Trophoblast cell (in vitro differentiated cells and primary cell): ENCODE data around the gene MRPS22.

ENCODE experiments used
- DNase-seq, 2 donors: peaks; one replicate each; pipeline ENCODE4 v3.0.0-alpha.2; 2016
- H2AFZ ChIP-seq: 2 replicates; pipeline ENCODE4 v1.6.1; 2013; ENCODE audit warnings: low read length, moderate library complexity, mild to moderate bottlenecking; ENCODE audit not compliant: insufficient read depth, poor library complexity
- H2AK5ac ChIP-seq: 2 replicates; pipeline ENCODE4 v1.6.1; 2013; ENCODE audit warnings: mild to moderate bottlenecking, low read length
- H2BK120ac ChIP-seq: 2 replicates; pipeline ENCODE4 v1.6.1; 2013; ENCODE audit warnings: low read length, mild to moderate bottlenecking, moderate library complexity; ENCODE audit not compliant: insufficient read depth, poor library complexity
- H2BK12ac ChIP-seq: 2 replicates; pipeline ENCODE4 v1.6.1; 2013; ENCODE audit warnings: mild to moderate bottlenecking, low read length, moderate library complexity
- H2BK5ac ChIP-seq: 2 replicates; pipeline ENCODE4 v1.6.1; 2013; ENCODE audit warnings: low read length, low read depth, moderate library complexity, mild to moderate bottlenecking; ENCODE audit not compliant: poor library complexity
- H3K14ac ChIP-seq: 2 replicates; pipeline ENCODE4 v1.6.1; 2013; ENCODE audit warnings: mild to moderate bottlenecking, low read length
- H3K18ac ChIP-seq: 2 replicates; pipeline ENCODE4 v1.6.1; 2013; ENCODE audit warnings: mild to moderate bottlenecking, low read length
- H3K23ac ChIP-seq: 2 replicates; pipeline ENCODE4 v1.6.1; 2013; ENCODE audit warnings: low read length
- H3K27ac ChIP-seq: 2 replicates; pipeline ENCODE4 v1.5.1; 2013; ENCODE audit warnings: low read depth, mild to moderate bottlenecking, inconsistent platforms, low read length, moderate library complexity
- H3K27me3 ChIP-seq: 2 replicates; pipeline ENCODE4 v1.6.1; 2013; ENCODE audit warnings: inconsistent platforms, mild to moderate bottlenecking, low read length, moderate library complexity; ENCODE audit not compliant: insufficient read depth
- H3K36me3 ChIP-seq, 2 experiments: 1 replicate in 1 of 2; 2 replicates in 1 of 2; pipeline ENCODE4 v1.6.1; 2013; ENCODE audit warnings: low read length in 2 of 2, mild to moderate bottlenecking in 2 of 2, moderate library complexity in 1 of 2; ENCODE audit not compliant: insufficient read depth in 2 of 2, control insufficient read depth in 1 of 2
- H3K4ac ChIP-seq: 2 replicates; pipeline ENCODE4 v1.6.1; 2013; ENCODE audit warnings: low read depth, mild to moderate bottlenecking, low read length, moderate library complexity
- H3K4me1 ChIP-seq, 2 experiments: 1 replicate in 1 of 2; 2 replicates in 1 of 2; pipeline ENCODE4 v1.6.1; 2013; ENCODE audit warnings: low read length in 2 of 2, mild to moderate bottlenecking in 2 of 2, moderate library complexity in 1 of 2; ENCODE audit not compliant: insufficient read depth in 2 of 2, control insufficient read depth in 1 of 2
- H3K4me2 ChIP-seq: 2 replicates; pipeline ENCODE4 v1.6.1; 2013; ENCODE audit warnings: inconsistent platforms, mild to moderate bottlenecking, low read length, moderate library complexity
- H3K4me3 ChIP-seq: 2 replicates; pipeline ENCODE4 v1.5.1; 2013; ENCODE audit warnings: mild to moderate bottlenecking, low read depth, low read length, inconsistent platforms
- H3K79me1 ChIP-seq: one replicate; pipeline ENCODE4 v1.6.1; 2013; ENCODE audit warnings: low read length
- H3K79me2 ChIP-seq: 2 replicates; pipeline ENCODE4 v1.6.1; 2013; ENCODE audit warnings: low read length, mild to moderate bottlenecking; ENCODE audit not compliant: control insufficient read depth, insufficient read depth, poor library complexity
- H3K9ac ChIP-seq: 2 replicates; pipeline ENCODE4 v1.6.1; 2013; ENCODE audit warnings: mild to moderate bottlenecking, low read length
- H3K9me3 ChIP-seq: 2 replicates; pipeline ENCODE4 v1.6.1; 2013; ENCODE audit warnings: low read depth, mild to moderate bottlenecking, control low read depth, inconsistent platforms, low read length; ENCODE audit not compliant: insufficient read depth
- H4K12ac ChIP-seq: 2 replicates; pipeline ENCODE4 v1.6.1; 2013; ENCODE audit warnings: low read depth, mild to moderate bottlenecking, low read length, moderate library complexity
- H4K8ac ChIP-seq: 2 replicates; pipeline ENCODE4 v1.6.1; 2013; ENCODE audit warnings: low read depth, mild to moderate bottlenecking, low read length, moderate library complexity
- H4K91ac ChIP-seq: one replicate; pipeline ENCODE4 v1.6.1; 2013; ENCODE audit warnings: low read depth, mild to moderate bottlenecking, low read length, moderate library complexity
- WGBS: extraction: QIAGEN DNeasy Blood & Tissue Kit; methylation state at CpG from one replicate; pipeline ENCODE4 v1.1.7; 2013; ENCODE audit warnings: missing lambda C conversion rate; ENCODE audit not compliant: insufficient read length, insufficient coverage; ENCODE audit errors: extremely low coverage; 5-methylcytosine and 5-hydroxymethylcytosine counted together

MRPS22 gene

GRCh38 chr3:139306078-139306477, 37.7 kb upstream of the MRPS22 start:
- H3K79me1 ChIP-seq = peaks cover 28% of the 10 kb centered on the region
- H3K4me3 ChIP-seq = no peak overlapping the region
- no peak overlapping the region for H2BK120ac ChIP-seq
- H3K4me1 ChIP-seq = peaks cover 32 to 46% of the 10 kb centered on the region in 2 experiments
- no peak overlapping the region for H2BK5ac ChIP-seq
- no peak for DNase-seq
- H3K18ac ChIP-seq = no peak overlapping the region
- no CpG with 5 or more reads among the region's 2 CpGs for WGBS
- H4K91ac ChIP-seq = no peak overlapping the region
- no peaks in the 10 kb centered on the region for H3K79me2 ChIP-seq
- no peak overlapping the region for H3K4me2 ChIP-seq
- no peak overlapping the region for H3K4ac ChIP-seq
- no peak overlapping the region for H4K8ac ChIP-seq
- H3K14ac ChIP-seq = no peak overlapping the region
- H2BK12ac ChIP-seq = no peak overlapping the region
- no peak overlapping the region for H3K9ac ChIP-seq
- no peak overlapping the region for H2AFZ ChIP-seq
- H4K12ac ChIP-seq = no peak overlapping the region
- H3K36me3 ChIP-seq = no peaks in the 10 kb centered on the region
- no peaks in the 10 kb centered on the region for H3K27me3 ChIP-seq
- H2AK5ac ChIP-seq = no peak overlapping the region
- H3K27ac ChIP-seq = no peak overlapping the region
- H3K23ac ChIP-seq = no peak overlapping the region
- no peaks in the 10 kb centered on the region for H3K9me3 ChIP-seq

GRCh38 chr3:139307072-139307491, 36.7 kb upstream of the MRPS22 start:
- Histone ChIP-seq H2BK120ac (no peak overlapping the region), H3K4me2 (no peak overlapping the region), H2BK12ac (no peak overlapping the region), H3K36me3 (no peaks in the 10 kb centered on the region), H4K8ac (no peak overlapping the region), H3K27me3 (no peaks in the 10 kb centered on the region), H3K4me1 (peaks cover 22 to 38% of the 10 kb centered on the region in 2 experiments), H3K27ac (no peak overlapping the region), H2AK5ac (no peak overlapping the region), H3K18ac (no peak overlapping the region), H4K91ac (no peak overlapping the region), H3K9me3 (no peaks in the 10 kb centered on the region), H3K4me3 (no peak overlapping the region), H2AFZ (no peak overlapping the region), H3K79me2 (no peaks in the 10 kb centered on the region), H3K23ac (no peak overlapping the region), H3K79me1 (peaks cover 19% of the 10 kb centered on the region), H4K12ac (no peak overlapping the region), H3K9ac (no peak overlapping the region), H3K4ac (no peak overlapping the region), H3K14ac (no peak overlapping the region), H2BK5ac (no peak overlapping the region)
- DNase-seq = no peak
- no CpG with 5 or more reads among the region's 1 CpG for WGBS

DNA sequence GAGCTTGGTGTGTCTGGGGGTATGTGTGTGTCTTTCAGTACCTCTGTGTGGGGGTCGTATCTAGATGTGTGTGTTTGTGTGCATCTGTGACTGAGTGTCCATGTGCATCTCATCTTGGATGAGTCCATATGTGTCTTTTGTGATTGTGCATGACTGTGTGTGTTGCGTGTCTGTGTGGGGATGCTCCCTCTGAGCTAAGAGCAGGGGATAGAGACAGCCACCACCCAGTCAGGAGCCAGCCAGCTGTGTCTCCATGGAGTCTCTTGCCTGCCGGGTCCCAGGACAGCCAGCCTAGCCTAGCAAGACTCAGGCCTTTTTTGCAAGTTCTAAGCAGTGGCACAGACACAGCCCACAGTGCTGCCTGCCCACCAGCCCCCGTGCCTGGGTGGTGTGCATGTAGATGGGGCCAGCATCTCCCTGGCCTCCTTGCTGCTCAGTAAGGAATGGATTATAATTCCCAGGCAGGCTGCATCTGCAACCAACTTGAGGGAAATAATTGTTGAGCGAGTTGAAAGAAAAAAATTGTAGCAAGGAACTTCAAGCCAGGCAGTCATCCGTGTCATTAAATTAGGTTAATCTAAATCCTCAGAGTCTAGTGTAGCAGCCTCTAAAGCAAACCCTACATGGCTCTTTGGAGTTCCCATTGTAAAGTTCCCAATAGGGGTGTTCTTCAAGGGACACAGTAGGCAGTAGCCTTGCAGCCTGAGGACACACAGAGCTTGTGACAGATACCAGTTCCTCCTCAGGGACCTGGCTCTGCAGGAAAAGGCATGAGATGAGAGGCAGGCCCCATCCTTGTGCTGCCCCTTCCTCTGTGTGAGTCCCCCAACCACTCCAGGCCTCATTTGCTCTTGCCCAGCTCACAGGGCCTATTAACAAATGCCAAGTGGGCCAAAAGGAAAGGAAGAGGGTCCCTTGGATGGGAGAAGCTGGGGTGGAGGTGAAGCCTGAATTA, 35.9 kb upstream of the MRPS22 start:
- Histone ChIP-seq H3K18ac (no peak overlapping the region), H3K4me2 (no peak overlapping the region), H3K4me3 (no peak overlapping the region), H3K4ac (no peak overlapping the region), H2BK5ac (no peak overlapping the region), H4K8ac (no peak overlapping the region), H3K36me3 (no peaks in the 10 kb centered on the region), H3K79me1 (peaks cover 15% of the 10 kb centered on the region), H3K14ac (peak overlapping the region; percentile 3), H3K9ac (no peak overlapping the region), H2BK120ac (no peak overlapping the region), H3K27me3 (no peaks in the 10 kb centered on the region), H4K91ac (no peak overlapping the region), H2AFZ (no peak overlapping the region), H3K79me2 (no peaks in the 10 kb centered on the region), H3K23ac (no peak overlapping the region), H3K9me3 (no peaks in the 10 kb centered on the region), H3K4me1 (peaks cover 23 to 39% of the 10 kb centered on the region in 2 experiments), H4K12ac (no peak overlapping the region), H2BK12ac (no peak overlapping the region), H2AK5ac (no peak overlapping the region), H3K27ac (no peak overlapping the region)
- no peak for DNase-seq
- WGBS = no CpG with 5 or more reads among the region's 6 CpGs

- Histone ChIP-seq H3K18ac (no peak overlapping the region), H3K36me3 (no peaks in the 10 kb centered on the region), H3K9ac (no peak overlapping the region), H3K4me3 (no peak overlapping the region), H3K4me2 (no peak overlapping the region), H3K23ac (no peak overlapping the region), H3K4me1 (peaks cover 28 to 41% of the 10 kb centered on the region in 2 experiments), H3K9me3 (no peaks in the 10 kb centered on the region), H3K27me3 (no peaks in the 10 kb centered on the region), H4K91ac (peak overlapping the region; percentile 58), H2AFZ (no peak overlapping the region), H2BK12ac (peak overlapping the region; percentile 69), H3K14ac (peak overlapping the region; percentile 13), H2AK5ac (peak overlapping the region; percentile 13), H2BK5ac (peak overlapping the region; percentile 11), H3K79me1 (peaks cover 14% of the 10 kb centered on the region), H3K27ac (no peak overlapping the region), H2BK120ac (peak overlapping the region; percentile 67), H4K12ac (no peak overlapping the region), H4K8ac (no peak overlapping the region), H3K79me2 (no peaks in the 10 kb centered on the region), H3K4ac (no peak overlapping the region)
- WGBS = no CpG with 5 or more reads among the region's 4 CpGs
- DNase-seq = no peak
Measured at GRCh38 chr3:139308560-139308959, 35.3 kb upstream of the MRPS22 start.
